ENCODE data around the gene CCDC183.
"Not testable (repeated sequence)": the region's sequence is repeated elsewhere in the genome, so short reads cannot be mapped to it uniquely, and the experiment has no call there.

The CCDC183 gene

DNA sequence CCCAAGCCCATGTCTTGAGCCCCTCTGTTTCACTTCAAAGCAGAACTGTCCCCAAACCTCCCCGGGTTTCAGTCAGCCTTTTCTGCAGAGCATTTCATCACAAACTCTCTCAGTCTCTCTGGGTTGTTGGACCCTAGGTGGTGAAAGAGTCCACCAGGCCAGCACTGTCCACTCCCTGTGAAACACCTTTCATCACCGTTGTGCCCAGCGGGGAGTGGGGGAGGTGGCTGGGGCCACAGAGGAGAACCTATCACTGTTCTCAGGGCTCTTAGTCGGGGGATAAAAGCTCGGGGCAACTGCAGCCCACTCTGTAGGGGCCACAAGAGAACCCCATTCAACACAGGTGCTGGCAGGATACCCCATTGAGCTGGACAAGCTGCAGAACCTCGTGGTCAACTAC, 6.2 kb downstream of the CCDC183 start:
- DNase-seq (ENCODE audit: low spot score): no peak

DNA sequence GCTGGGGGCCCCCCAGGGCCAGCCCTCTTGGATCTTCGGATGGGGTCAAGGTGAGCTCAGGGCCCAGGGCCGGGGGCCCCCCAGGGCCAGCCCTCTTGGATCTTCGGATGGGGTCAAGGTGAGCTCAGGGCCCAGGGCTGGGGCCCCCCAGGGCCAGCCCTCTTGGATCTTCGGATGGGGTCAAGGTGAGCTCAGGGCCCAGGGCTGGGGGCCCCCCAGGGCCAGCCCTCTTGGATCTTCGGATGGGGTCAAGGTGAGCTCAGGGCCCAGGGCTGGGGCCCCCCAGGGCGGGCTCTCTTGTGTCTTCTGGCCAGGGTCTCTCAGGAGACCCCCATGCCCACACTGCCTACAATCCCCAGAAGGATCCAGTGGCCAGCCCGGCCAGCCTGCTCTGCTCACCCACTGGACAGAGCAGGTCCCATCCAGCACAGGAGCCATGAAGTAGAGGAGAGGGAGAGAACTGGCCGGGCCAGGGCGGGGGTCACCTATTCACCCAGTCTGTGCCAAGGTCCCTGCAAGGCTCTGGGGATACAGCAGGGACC, 6.9 kb downstream of the CCDC183 start:
- not testable (repeated sequence) for DNase-seq (ENCODE audit: low spot score)

DNA sequence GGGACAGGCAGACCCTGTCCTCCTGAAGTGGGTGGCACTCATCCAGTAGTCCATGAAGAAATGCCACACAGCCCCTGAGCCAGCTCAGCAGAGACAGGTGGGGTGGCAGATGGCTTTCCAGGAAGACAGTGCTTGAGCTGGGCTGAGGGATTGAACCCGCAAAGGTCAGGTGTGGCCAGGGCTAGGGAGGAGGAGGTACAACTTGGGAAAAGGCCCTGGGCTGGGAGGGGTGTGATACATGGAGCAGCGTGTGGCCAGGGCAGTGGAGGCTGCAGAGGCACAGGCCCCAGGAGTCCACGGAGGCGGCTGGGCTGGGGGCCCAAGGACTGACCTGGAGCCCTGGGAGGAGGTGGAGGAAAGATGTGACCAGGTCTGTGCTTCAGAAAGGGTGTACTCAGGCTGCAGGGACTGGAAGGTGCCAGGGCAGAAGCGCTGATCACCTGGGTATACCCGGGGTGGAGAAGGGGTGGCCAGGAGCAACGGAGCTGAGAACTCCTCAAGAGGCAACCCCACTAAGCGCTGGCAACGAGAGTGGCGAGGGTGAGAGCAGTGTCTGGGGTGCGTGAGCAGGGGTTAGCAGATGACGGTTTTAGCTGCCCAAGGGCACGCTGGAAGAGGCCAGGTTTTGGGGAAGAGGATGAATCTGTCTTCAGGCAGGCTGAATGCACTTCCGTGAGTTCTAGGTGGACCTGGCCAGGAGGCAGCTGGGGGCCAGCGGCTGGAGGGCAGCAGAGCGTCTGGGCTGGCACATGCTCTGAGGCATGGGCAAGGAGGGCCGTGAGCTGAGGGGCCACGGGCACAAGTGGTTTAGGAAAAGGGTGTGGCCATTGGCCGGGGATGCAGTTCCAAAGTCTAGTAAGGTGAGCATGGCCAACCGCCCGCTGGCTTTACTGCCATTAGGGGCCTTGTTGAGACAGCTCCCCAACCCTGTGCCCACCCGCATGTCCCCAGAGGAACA, 7.7 kb downstream of the CCDC183 start:
- DNase-seq (ENCODE audit: low spot score): no peak

DNA sequence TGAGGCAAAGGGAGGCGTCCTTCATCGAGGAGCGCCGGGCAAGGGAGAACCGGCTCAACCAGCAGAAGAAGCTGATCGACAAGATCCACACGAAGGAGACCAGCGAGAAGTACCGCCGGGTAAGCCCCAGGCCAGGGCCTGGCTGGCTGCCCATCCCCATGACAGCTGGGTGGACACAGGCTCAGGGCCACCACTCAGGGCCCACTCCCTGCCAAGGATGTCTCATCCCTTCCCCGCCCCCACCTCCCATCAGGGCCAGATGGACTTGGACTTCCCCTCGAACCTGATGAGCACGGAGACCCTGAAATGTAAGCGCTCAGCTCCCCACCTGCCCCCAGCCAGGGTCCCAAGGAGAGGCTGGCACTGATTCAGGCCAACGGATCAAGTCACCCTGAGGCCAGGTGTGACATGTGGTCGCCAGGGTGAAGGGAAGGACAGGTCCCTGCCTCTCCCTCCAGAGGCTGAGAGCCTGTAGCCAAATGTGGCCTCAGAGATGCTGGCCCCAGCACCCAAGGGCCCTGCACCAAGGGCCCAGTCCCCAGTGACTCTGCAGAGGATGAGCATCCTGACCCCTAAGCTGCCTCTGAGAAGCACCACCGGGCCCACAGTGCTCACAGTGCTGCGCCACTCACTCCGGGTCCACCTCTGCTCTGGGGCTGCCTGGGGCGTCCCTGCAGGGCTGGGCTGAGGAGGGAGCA, 8.5 kb downstream of the CCDC183 start:
- no peak for DNase-seq (ENCODE audit: low spot score)

DNA sequence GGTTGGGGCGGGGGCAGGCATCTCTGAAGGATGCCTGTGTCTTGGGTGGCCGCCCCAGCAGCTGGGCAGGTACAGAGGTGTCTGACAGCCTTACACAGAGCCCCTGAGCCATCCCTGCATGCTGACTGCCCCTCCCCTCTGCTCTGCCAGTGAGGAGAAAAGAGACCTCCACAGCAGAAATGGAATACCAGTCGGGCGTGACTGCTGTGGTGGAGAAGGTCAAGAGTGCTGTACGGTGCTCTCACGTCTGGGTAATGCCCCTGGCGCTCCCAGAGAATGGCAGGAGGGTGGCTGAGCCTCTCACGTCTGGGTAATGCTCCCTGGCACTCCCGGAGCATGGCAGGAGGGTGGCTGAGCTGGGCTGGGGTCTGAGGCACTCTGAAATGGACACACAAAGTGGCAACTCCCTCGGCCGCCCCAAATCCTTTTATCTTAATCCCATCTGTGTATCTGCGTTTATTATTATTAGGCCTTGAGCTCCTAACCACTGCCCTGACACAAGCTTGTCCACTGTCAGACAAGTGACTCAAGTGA, 9.1 kb downstream of the CCDC183 start:
- no peak for DNase-seq (ENCODE audit: low spot score)

GRCh38 chr9:136806067-136806466, 9.9 kb downstream of the CCDC183 start:
- DNase-seq (ENCODE audit: low spot score): no peak

- DNase-seq (ENCODE audit: low spot score): no peak
Observed at GRCh38 chr9:136806631-136807201, 10.6 kb downstream of the CCDC183 start.

DNA sequence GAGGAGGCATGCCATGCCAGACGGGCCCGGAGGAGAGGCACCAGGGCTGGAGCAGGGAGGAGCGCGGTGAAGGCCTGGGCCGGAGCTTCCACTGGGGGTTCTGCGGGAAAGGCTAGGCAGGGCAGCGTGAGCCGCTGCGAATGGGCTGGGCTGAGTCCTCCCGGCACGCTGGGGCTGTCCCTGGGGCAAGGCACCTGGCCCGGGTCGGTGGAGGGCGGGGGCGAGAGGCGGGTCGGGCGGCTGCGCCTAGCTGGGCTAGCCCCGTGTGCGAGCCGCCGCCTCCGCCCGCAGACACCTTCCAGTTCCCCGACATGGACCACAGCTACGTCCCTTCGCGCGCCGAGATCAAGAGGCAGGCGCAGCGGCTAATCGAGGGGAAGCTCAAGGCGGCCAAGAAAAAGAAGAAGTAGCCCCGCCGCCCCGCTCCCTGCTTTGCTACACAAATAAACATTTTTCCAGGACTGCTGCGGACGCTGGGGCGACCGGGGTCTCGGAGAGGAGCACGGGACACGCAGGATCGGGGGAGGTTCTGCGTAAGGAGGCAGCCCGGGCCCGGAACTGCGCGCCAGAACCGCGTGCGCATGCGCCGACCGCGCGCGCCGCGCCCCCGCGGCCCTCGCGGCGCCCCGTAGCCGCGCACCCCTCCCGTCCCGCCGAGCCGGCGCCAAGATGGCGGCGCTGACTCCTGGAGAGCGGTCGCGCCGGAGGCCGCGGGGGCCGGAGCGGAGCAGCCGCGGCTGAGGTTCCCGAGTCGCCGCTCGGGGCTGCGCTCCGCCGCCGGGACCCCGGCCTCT, 11.3 kb downstream of the CCDC183 start, which contains the start of gene RABL6:
Gene RABL6, plus strand, starts transcription at position 668 of the 794 bp plus-strand sequence. CDS start 249 bp downstream, outside the sequence.
- DNase-seq (ENCODE audit: low spot score): peak; percentile 94

DNA sequence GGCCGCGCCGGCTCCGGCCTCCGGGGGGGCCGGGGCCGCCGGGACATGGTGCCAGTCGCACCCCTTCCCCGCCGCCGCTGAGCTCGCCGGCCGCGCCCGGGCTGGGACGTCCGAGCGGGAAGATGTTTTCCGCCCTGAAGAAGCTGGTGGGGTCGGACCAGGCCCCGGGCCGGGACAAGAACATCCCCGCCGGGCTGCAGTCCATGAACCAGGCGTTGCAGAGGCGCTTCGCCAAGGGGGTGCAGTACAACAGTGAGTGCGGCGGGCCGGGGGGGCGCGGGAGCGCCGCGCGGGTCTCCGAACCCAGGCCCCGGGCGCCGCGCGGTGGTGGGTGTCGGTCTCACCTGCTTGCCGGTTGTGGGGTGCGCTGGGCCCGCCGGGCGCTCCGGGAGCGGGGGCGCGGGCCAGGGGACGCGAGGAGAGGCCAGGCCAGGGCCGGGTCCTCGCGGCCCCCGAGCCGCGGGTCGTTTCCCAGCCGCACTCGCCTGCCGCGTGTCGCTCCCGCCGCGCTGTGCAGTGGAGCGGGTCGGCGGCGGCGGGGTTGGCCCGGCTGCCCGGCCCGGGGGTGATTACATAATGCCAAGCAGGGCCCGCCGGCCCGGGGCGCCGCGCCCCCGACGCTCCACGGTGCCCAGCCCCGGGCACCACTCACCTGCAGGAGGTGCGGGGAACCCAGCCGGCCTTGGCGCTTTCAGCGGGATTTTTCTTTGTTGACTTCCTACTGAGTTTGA, 12.1 kb downstream of the CCDC183 start:
- DNase-seq (ENCODE audit: low spot score): peak; percentile 54

DNA sequence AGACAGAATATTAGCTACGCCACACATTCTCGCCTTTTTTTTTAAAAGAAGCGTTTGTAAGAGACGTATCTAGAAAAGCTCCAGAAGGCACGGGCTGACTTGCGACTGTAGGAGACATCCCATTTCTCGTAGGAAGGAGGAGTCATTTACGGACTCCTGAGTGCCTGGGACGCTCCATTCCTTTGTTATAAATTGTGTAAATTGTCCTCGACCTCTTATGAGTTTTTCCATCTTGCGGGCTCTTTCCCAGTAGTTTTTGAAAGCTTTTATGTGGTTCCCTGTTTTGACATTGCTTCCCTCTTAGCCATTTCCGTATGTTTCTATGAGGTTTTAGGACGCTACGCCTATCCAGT, 12.6 kb downstream of the CCDC183 start:
- no peak for DNase-seq (ENCODE audit: low spot score)

DNA sequence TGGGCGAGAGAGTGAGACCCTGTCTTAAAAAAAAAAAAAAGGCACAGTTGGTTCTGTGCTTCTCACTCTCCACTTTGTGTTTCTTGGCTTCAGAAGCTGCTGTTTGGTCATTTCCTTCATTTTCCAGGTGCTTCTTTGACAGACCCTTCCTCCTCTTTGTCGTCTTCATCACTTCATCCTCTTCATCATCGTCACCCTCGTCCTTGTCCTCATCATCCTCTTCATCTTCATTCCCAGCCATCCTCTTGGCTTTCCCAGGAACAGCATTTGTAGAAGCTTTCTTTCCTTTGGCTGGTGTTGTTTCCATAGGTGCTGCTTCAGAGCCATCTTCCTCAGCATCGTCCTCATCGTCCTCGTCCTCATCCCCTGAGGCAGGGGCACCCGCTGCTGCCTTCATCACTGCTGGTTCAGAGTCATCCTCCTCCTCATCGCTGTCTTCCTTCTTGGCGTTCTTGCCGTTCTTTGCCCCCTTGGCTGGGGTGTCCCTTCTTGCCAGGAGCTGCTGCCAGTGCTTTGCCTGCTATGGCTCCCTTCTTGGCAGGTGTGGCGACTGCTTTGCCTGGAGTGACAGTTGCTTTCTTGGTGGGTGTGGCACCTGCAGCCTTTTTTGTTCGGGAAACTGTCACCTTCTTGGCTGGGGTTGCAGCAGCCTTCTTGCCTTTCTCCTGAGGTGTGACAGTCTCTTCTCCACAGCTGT, 18.7 kb downstream of the CCDC183 start:
- DNase-seq (ENCODE audit: low spot score): no peak

- DNase-seq (ENCODE audit: low spot score): no peak
Observed at GRCh38 chr9:136815422-136815782, 19.3 kb downstream of the CCDC183 start.

DNA sequence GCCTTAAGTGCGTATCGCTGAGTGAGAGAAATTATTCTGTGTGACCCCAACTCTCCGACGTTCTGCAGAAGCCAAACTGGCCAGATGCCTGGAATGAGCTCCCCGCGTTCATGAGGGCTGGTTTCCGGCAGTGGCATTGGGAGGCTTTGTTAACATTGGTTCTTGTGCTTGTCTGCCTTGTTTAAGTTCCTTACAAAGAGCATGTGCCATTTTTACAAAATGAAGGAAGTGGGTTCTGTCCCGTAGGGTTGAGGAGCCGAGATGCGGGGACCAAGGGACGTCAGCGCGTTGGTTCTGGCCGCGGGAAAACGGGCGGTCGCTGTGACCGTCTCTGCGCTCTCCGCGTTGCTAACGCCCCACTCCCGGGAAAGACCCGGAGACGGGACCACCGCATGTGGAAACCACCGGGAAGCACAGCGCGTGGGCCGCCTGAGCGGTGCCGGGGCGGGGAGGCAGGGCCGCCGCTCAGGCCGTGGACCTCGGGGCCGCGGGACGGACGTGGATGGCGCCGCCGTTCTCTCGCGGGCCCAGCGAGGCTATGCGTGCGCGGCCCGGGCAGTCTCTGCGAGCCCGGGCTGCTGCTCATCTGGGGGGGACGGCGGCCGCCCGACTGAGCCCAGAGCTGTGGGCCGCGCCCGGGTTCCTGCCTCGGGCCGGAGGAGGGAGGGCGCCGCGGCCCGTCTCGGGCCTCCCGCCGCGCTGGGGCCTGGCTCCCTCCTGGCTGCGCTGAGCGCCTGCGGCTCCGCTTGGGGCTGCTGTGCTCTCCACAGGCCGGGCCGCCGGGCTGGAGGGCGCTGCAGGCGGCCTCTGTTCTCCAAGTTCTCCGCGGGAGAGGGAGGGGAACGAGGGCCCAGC, 25.1 kb downstream of the CCDC183 start:
- DNase-seq (ENCODE audit: low spot score): no peak

- DNase-seq (ENCODE audit: low spot score): no peak
Observed at GRCh38 chr9:136821826-136822544, 25.8 kb downstream of the CCDC183 start.

GRCh38 chr9:136823136-136824046, 27.3 kb downstream of the CCDC183 start:
- DNase-seq (ENCODE audit: low spot score): no peak

DNA sequence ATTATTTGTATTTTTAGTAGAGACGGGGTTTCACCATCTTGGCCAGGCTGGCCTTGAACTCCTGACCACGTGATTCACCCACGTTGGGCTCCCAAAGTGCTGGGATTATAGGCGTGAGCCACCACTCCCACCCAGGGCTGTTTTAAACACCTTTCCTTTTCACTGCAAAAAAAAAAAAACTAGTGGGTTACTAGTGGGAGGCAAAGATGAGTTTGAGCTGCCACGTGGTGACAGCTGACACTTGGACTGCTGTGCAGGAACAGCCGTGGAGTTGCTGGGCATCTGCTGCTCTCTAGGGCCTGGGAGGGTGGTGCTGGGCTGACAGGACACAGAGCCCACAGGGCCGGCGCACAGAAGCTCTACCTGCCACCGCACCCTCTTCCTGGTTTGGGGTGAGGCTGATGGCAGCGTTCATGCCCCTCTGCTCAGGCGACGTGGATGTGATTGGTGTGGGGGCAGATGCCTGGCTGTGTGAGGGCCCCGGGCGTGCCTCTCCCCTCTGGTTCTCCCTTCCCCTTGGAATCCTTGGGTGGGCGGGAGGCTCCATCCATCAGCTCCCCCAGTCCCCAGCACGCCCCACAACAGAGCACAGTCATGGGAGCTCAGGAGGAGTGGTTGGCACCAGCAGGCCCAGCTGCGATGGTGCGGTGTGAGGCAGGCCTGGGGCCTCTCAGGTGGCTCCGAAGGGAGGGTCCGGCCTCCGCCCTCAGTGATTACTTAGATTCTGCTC, 28.5 kb downstream of the CCDC183 start:
- no peak for DNase-seq (ENCODE audit: low spot score)
